Fibroblast of skin of abdomen (primary cell): ENCODE measurements around the gene DDAH1.

Experiments
- DNase-seq: peaks from one replicate; pipeline ENCODE4 v3.0.0-alpha.2; 2013

The DDAH1 gene

GRCh38 chr1:85325920-85326319 is 139.0 kb downstream of the DDAH1 start:
- no peak for DNase-seq

GRCh38 chr1:85323770-85324169 is 141.2 kb downstream of the DDAH1 start:
- DNase-seq, result no peak

GRCh38 chr1:85322655-85323054 is 142.3 kb downstream of the DDAH1 start:
- no peak for DNase-seq

- DNase-seq, result peak; percentile 67
Observed at GRCh38 chr1:85321237-85321964, 143.6 kb downstream of the DDAH1 start.

GRCh38 chr1:85320371-85321131 is 144.4 kb downstream of the DDAH1 start:
- peak; percentile 76 for DNase-seq

- no peak for DNase-seq
Observed at GRCh38 chr1:85319931-85320330, 145.0 kb downstream of the DDAH1 start.

GRCh38 chr1:85319491-85319890 is 145.5 kb downstream of the DDAH1 start:
- DNase-seq, result peak; percentile 62

GRCh38 chr1:85318217-85318616 is 146.7 kb downstream of the DDAH1 start:
- DNase-seq, result no peak

- DNase-seq, result no peak
Observed at GRCh38 chr1:85317560-85317959, 147.4 kb downstream of the DDAH1 start.

- no peak for DNase-seq
Observed at GRCh38 chr1:85316321-85316720, 148.6 kb downstream of the DDAH1 start.

- no peak for DNase-seq
Observed at GRCh38 chr1:85315789-85316188, 149.2 kb downstream of the DDAH1 start.

GRCh38 chr1:85314726-85315125 is 150.2 kb downstream of the DDAH1 start:
- DNase-seq, result peak; percentile 81

GRCh38 chr1:85313888-85314696 is 150.9 kb downstream of the DDAH1 start:
- peak; percentile 94 for DNase-seq

GRCh38 chr1:85311818-85312217 is 153.1 kb downstream of the DDAH1 start:
- no peak for DNase-seq

- no peak for DNase-seq
Observed at GRCh38 chr1:85308833-85309350, 156.1 kb downstream of the DDAH1 start.

- DNase-seq, result peak; percentile 85
Observed at GRCh38 chr1:85307987-85308832, 156.7 kb downstream of the DDAH1 start.

GRCh38 chr1:85306236-85306635 is 158.7 kb downstream of the DDAH1 start:
- DNase-seq, result no peak

- DNase-seq, result no peak
Observed at GRCh38 chr1:85303440-85304162, 161.4 kb downstream of the DDAH1 start.

GRCh38 chr1:85300140-85300539 is 164.8 kb downstream of the DDAH1 start:
- no peak for DNase-seq

- DNase-seq, result peak; percentile 96
Observed at GRCh38 chr1:85297855-85298629, 166.9 kb downstream of the DDAH1 start.

- no peak for DNase-seq
Observed at GRCh38 chr1:85297538-85297854, 167.5 kb downstream of the DDAH1 start.
